CD4-positive, CD25-positive, alpha-beta regulatory T cell (primary cell): Measurements from ENCODE around the gene FYN. TPM values are rescaled to one million over a fixed set of nuclear protein-coding genes. Genes with fewer than 3 reads are reported as not detected.

Experiments used
- ATAC-seq, 2 donors: fragments of 150-1000 bp; cut with Tn5 transposase; one replicate each; pipeline ENCODE4 v1.10.0; 2021; ENCODE audit warnings: low read depth in 2 of 2, moderate number of reproducible peaks in 2 of 2, moderate library complexity in 1 of 2
- DNase-seq, 3 donors: peaks; one replicate each; pipeline versions ENCODE4 v3.0.0 to v3.0.0-alpha.2; 2012 to 2022; ENCODE audit warnings: mixed read lengths in 1 of 3
- H3K27ac ChIP-seq: one replicate; pipeline ENCODE4 v1.7.0; 2013; ENCODE audit warnings: mild to moderate bottlenecking, low read length; ENCODE audit not compliant: insufficient read depth, poor library complexity, severe bottlenecking
- H3K27me3 ChIP-seq: one replicate; pipeline ENCODE4 v1.7.0; 2013; ENCODE audit warnings: low read length; ENCODE audit not compliant: control insufficient read depth, insufficient read depth
- H3K36me3 ChIP-seq: one replicate; pipeline ENCODE4 v1.7.0; 2013; ENCODE audit warnings: mild to moderate bottlenecking, low read length, moderate library complexity; ENCODE audit not compliant: control insufficient read depth, insufficient read depth
- H3K4me1 ChIP-seq: 2 replicates; pipeline ENCODE4 v1.7.0; 2013; ENCODE audit warnings: mild to moderate bottlenecking, low read length; ENCODE audit not compliant: insufficient read depth, control insufficient read depth, poor library complexity, severe bottlenecking
- H3K4me3 ChIP-seq: one replicate; pipeline ENCODE4 v1.7.0; 2013; ENCODE audit warnings: low read depth, mild to moderate bottlenecking, low read length, moderate library complexity
- H3K9me3 ChIP-seq, 2 experiments: 1 replicate in 1 of 2; 2 replicates in 1 of 2; pipeline ENCODE4 v1.7.0; 2013; ENCODE audit warnings: low read length in 2 of 2, mild to moderate bottlenecking in 1 of 2, moderate library complexity in 1 of 2; ENCODE audit not compliant: control insufficient read depth in 2 of 2
- H3K27ac Mint-ChIP-seq, 3 donors: one replicate each; pipeline ENCODE4 v1.8.0; 2020 to 2022; ENCODE audit warnings: mild to moderate bottlenecking in 3 of 3, mixed read lengths in 3 of 3, moderate library complexity in 2 of 3
- H3K27me3 Mint-ChIP-seq: one replicate; pipeline ENCODE4 v1.8.0; 2022; ENCODE audit warnings: mild to moderate bottlenecking, mixed read lengths
- H3K36me3 Mint-ChIP-seq: one replicate; pipeline ENCODE4 v1.8.0; 2020; ENCODE audit warnings: mixed read lengths
- H3K4me1 Mint-ChIP-seq, 4 donors: one replicate each; pipeline ENCODE4 v1.8.0; 2020 to 2022; ENCODE audit warnings: mixed read lengths in 4 of 4, mild to moderate bottlenecking in 1 of 4
- H3K4me3 Mint-ChIP-seq, 4 donors: one replicate each; pipeline ENCODE4 v1.8.0; 2020 to 2022; ENCODE audit warnings: mild to moderate bottlenecking in 4 of 4, mixed read lengths in 4 of 4, moderate library complexity in 3 of 4
- H3K9me3 Mint-ChIP-seq, 7 donors: one replicate each; pipeline ENCODE4 v1.8.0; 2020 to 2022; ENCODE audit warnings: mixed read lengths in 7 of 7, mild to moderate bottlenecking in 3 of 7, moderate library complexity in 2 of 7
- polyA plus RNA-seq, 4 donors: library from polyadenylated mRNA; unstranded; fragments of 300-500 nt; fragmentation: Illumina TruSeq; gene quantifications; one replicate each; pipeline ENCODE4 v1.2.3, GENCODE V29; 2021
- total RNA-seq: library from RNA; stranded (reverse); gene quantifications from one replicate; pipeline ENCODE4 v1.2.3, GENCODE V29; 2022

The FYN gene
- total and polyA plus RNA-seq, 5 donors from 2014 or later: 267 to 592 (median 295) TPM

- Histone ChIP-seq H3K27ac (peak overlapping the region; percentile 14), H3K36me3 (peaks cover 55% of the 10 kb centered on the region), H3K9me3 (no peaks in the 10 kb centered on the region), H3K27me3 (no peaks in the 10 kb centered on the region), H3K4me1 (no peaks in the 10 kb centered on the region), H3K4me3 (no peak overlapping the region)
- DNase-seq: no peak
- H3K4me3 Mint-ChIP-seq: no peak overlapping the region
- no peaks in the 10 kb centered on the region for H3K27me3 Mint-ChIP-seq
- H3K27ac Mint-ChIP-seq: no peak overlapping the region
- peaks cover 0 to 2% (median 0%) of the 10 kb centered on the region in 7 donors for H3K9me3 Mint-ChIP-seq
- no peak for ATAC-seq
- peaks cover 27% of the 10 kb centered on the region for H3K36me3 Mint-ChIP-seq
- peaks cover 0 to 10% (median 2%) of the 10 kb centered on the region in 4 donors for H3K4me1 Mint-ChIP-seq
Observed at GRCh38 chr6:111660531-111660930, 212.7 kb downstream of the FYN start.

- no peak for ATAC-seq
- H3K36me3 ChIP-seq: peaks cover 39% of the 10 kb centered on the region
- H3K4me3 Mint-ChIP-seq: peak overlapping the region in 2 of 4 donors; percentile 21 to 63
- no peaks in the 10 kb centered on the region for H3K27me3 ChIP-seq
- peaks cover 0 to 3% (median 0%) of the 10 kb centered on the region in 7 donors for H3K9me3 Mint-ChIP-seq
- H3K27ac Mint-ChIP-seq: no peak overlapping the region
- no peaks in the 10 kb centered on the region for H3K4me1 ChIP-seq
- no peak overlapping the region for H3K4me3 ChIP-seq
- H3K9me3 ChIP-seq: no peaks in the 10 kb centered on the region
- peaks cover 28% of the 10 kb centered on the region for H3K36me3 Mint-ChIP-seq
- no peak overlapping the region for H3K27ac ChIP-seq
- no peak for DNase-seq
- H3K27me3 Mint-ChIP-seq: no peaks in the 10 kb centered on the region
- H3K4me1 Mint-ChIP-seq: peaks cover 0 to 5% (median 1%) of the 10 kb centered on the region in 4 donors
Observed at GRCh38 chr6:111658462-111659154, 214.6 kb downstream of the FYN start.

GRCh38 chr6:111657146-111657545, 216.1 kb downstream of the FYN start:
- ATAC-seq (no peak), DNase-seq (no peak)
- Histone ChIP-seq H3K4me3 (no peak overlapping the region), H3K27me3 (no peaks in the 10 kb centered on the region), H3K4me1 (no peaks in the 10 kb centered on the region), H3K36me3 (peaks cover 32% of the 10 kb centered on the region), H3K27ac (peak overlapping the region; percentile 5), H3K9me3 (no peaks in the 10 kb centered on the region)
- no peaks in the 10 kb centered on the region for H3K27me3 Mint-ChIP-seq
- peak overlapping the region in 1 of 4 donors; percentile 40 for H3K4me3 Mint-ChIP-seq
- H3K4me1 Mint-ChIP-seq: peaks cover 0 to 4% (median 0%) of the 10 kb centered on the region in 4 donors
- peaks cover 0 to 3% (median 0%) of the 10 kb centered on the region in 7 donors for H3K9me3 Mint-ChIP-seq
- H3K36me3 Mint-ChIP-seq: peaks cover 26% of the 10 kb centered on the region
- peak overlapping the region in 1 of 3 donors; percentile 45 for H3K27ac Mint-ChIP-seq

GRCh38 chr6:111653979-111654378, 219.3 kb downstream of the FYN start:
- no peak for DNase-seq
- peaks cover 6% of the 10 kb centered on the region for H3K36me3 ChIP-seq
- H3K27me3 ChIP-seq: no peaks in the 10 kb centered on the region
- H3K9me3 Mint-ChIP-seq: peaks cover 0 to 3% (median 0%) of the 10 kb centered on the region in 7 donors
- no peaks in the 10 kb centered on the region for H3K27me3 Mint-ChIP-seq
- peaks cover 0 to 3% (median 0%) of the 10 kb centered on the region in 4 donors for H3K4me1 Mint-ChIP-seq
- H3K27ac Mint-ChIP-seq: no peak overlapping the region
- H3K4me3 ChIP-seq: no peak overlapping the region
- ATAC-seq: no peak
- H3K4me3 Mint-ChIP-seq: no peak overlapping the region
- H3K36me3 Mint-ChIP-seq: peaks cover 25% of the 10 kb centered on the region
- H3K4me1 ChIP-seq: no peaks in the 10 kb centered on the region
- H3K9me3 ChIP-seq: no peaks in the 10 kb centered on the region
- H3K27ac ChIP-seq: no peak overlapping the region

GRCh38 chr6:111653434-111653833, 219.8 kb downstream of the FYN start:
- peaks cover 4% of the 10 kb centered on the region for H3K36me3 ChIP-seq
- no peak overlapping the region for H3K27ac Mint-ChIP-seq
- H3K9me3 Mint-ChIP-seq: peaks cover 0 to 3% (median 0%) of the 10 kb centered on the region in 7 donors
- no peak for ATAC-seq
- H3K27me3 ChIP-seq: no peaks in the 10 kb centered on the region
- H3K4me1 ChIP-seq: no peaks in the 10 kb centered on the region
- H3K27ac ChIP-seq: no peak overlapping the region
- H3K4me3 Mint-ChIP-seq: no peak overlapping the region
- H3K36me3 Mint-ChIP-seq: peaks cover 25% of the 10 kb centered on the region
- H3K4me1 Mint-ChIP-seq: peaks cover 0 to 3% (median 0%) of the 10 kb centered on the region in 4 donors
- no peaks in the 10 kb centered on the region for H3K27me3 Mint-ChIP-seq
- no peaks in the 10 kb centered on the region for H3K9me3 ChIP-seq
- no peak overlapping the region for H3K4me3 ChIP-seq
- DNase-seq: no peak

- H3K36me3 ChIP-seq: peaks cover 2% of the 10 kb centered on the region
- H3K27me3 ChIP-seq: no peaks in the 10 kb centered on the region
- H3K4me1 Mint-ChIP-seq: peaks cover 0 to 3% (median 0%) of the 10 kb centered on the region in 4 donors
- no peak overlapping the region for H3K4me3 Mint-ChIP-seq
- no peak for DNase-seq
- H3K4me3 ChIP-seq: no peak overlapping the region
- peaks cover 30% of the 10 kb centered on the region for H3K36me3 Mint-ChIP-seq
- H3K27me3 Mint-ChIP-seq: no peaks in the 10 kb centered on the region
- ATAC-seq: no peak
- H3K4me1 ChIP-seq: no peaks in the 10 kb centered on the region
- no peak overlapping the region for H3K27ac ChIP-seq
- H3K27ac Mint-ChIP-seq: peak overlapping the region in 2 of 3 donors; percentile 17 to 84
- peaks cover 0 to 2% (median 0%) of the 10 kb centered on the region in 7 donors for H3K9me3 Mint-ChIP-seq
- H3K9me3 ChIP-seq: no peaks in the 10 kb centered on the region
Observed at GRCh38 chr6:111652156-111652555, 221.1 kb downstream of the FYN start.

- H3K4me3 ChIP-seq: no peak overlapping the region
- peaks cover 0 to 3% (median 0%) of the 10 kb centered on the region in 4 donors for H3K4me1 Mint-ChIP-seq
- peaks cover 31% of the 10 kb centered on the region for H3K36me3 Mint-ChIP-seq
- no peaks in the 10 kb centered on the region for H3K27me3 ChIP-seq
- no peak overlapping the region for H3K4me3 Mint-ChIP-seq
- no peak for DNase-seq
- H3K9me3 Mint-ChIP-seq: peaks cover 0 to 2% (median 0%) of the 10 kb centered on the region in 7 donors
- no peaks in the 10 kb centered on the region for H3K27me3 Mint-ChIP-seq
- ATAC-seq: no peak
- H3K27ac ChIP-seq: no peak overlapping the region
- no peak overlapping the region for H3K27ac Mint-ChIP-seq
- no peaks in the 10 kb centered on the region for H3K4me1 ChIP-seq
- no peaks in the 10 kb centered on the region for H3K9me3 ChIP-seq
- H3K36me3 ChIP-seq: peaks cover 2% of the 10 kb centered on the region
Observed at GRCh38 chr6:111651185-111652034, 221.8 kb downstream of the FYN start.
